Upper lobe of right lung (tissue), 1 donor: Measurements from ENCODE around the gene ARSG. TPM values are rescaled to one million over a fixed set of nuclear protein-coding genes. Genes with fewer than 3 reads are reported as not detected.
"Not testable (repeated sequence)": the region's sequence is repeated elsewhere in the genome, so short reads cannot be mapped to it uniquely, and the experiment has no call there.

Source experiments
- ATAC-seq: fragments of 200-7000 bp; cut with Tn5 transposase; one replicate; pipeline ENCODE4 v1.9.1; 2020; ENCODE audit warnings: mild to moderate bottlenecking, moderate library complexity
- DNase-seq: peaks from one replicate; pipeline ENCODE4 v3.0.0-alpha.2; 2020
- H3K27ac ChIP-seq: fragments of 200-600 bp; one replicate; pipeline ENCODE4 v1.8.0; 2022
- H3K27me3 ChIP-seq: fragments of 200-600 bp; one replicate; pipeline ENCODE4 v1.8.0; 2022; ENCODE audit warnings: mild to moderate bottlenecking
- H3K36me3 ChIP-seq: fragments of 200-600 bp; one replicate; pipeline ENCODE4 v1.8.0; 2022
- H3K4me1 ChIP-seq: fragments of 200-600 bp; one replicate; pipeline ENCODE4 v1.8.0; 2022
- H3K4me3 ChIP-seq: fragments of 200-600 bp; one replicate; pipeline ENCODE4 v1.8.0; 2022; ENCODE audit warnings: mild to moderate bottlenecking
- H3K9me3 ChIP-seq: fragments of 200-600 bp; one replicate; pipeline ENCODE4 v1.8.0; 2022
- CTCF ChIP-seq: fragments of 200-600 bp; IDR thresholded peaks from one replicate; pipeline ENCODE4 v1.8.0; 2022; ENCODE audit warnings: antibody characterized with exemption
- intact Hi-C: fragments of 100-400 bp; cut with DNase I; formaldehyde crosslinking; loops from one replicate; pipeline ENCODE4 v1.11.0; 2022
- total RNA-seq: library from RNA; stranded (reverse); fragmentation: NEBNext Ultra II Directional; extraction: Animal tissue kit (Norgen Biotek cat#: 25700); gene quantifications from one replicate; pipeline ENCODE4 v1.2.1, GENCODE V29; 2021
- donor health status: DM: no; HTN: yes; CAD: no; lungs with severe emphysema.

Gene ARSG
- total RNA-seq, 1 donor from 2014 or later, result 4.8 TPM

- H3K36me3 ChIP-seq, result no peaks in the 10 kb centered on the region
- no peak for TF ChIP-seq CTCF
- no peak overlapping the region for H3K27ac ChIP-seq
- H3K4me1 ChIP-seq, result no peaks in the 10 kb centered on the region
- H3K9me3 ChIP-seq, result peaks cover 4% of the 10 kb centered on the region
- no peaks in the 10 kb centered on the region for H3K27me3 ChIP-seq
- intact Hi-C loops, result no loop called here
- no peak overlapping the region for H3K4me3 ChIP-seq
- DNase-seq (no peak), ATAC-seq (no peak)
Observed at GRCh38 chr17:68326681-68327080, 35.4 kb downstream of the ARSG start.

- peaks cover 10% of the 10 kb centered on the region for H3K9me3 ChIP-seq
- no peak overlapping the region for H3K4me3 ChIP-seq
- no peaks in the 10 kb centered on the region for H3K27me3 ChIP-seq
- intact Hi-C loops, result no loop called here
- no peaks in the 10 kb centered on the region for H3K36me3 ChIP-seq
- H3K27ac ChIP-seq, result no peak overlapping the region
- ATAC-seq (no peak), DNase-seq (no peak)
- no peak for TF ChIP-seq CTCF
- H3K4me1 ChIP-seq, result no peaks in the 10 kb centered on the region
Observed at GRCh38 chr17:68327823-68328557, 36.7 kb downstream of the ARSG start.

GRCh38 chr17:68328676-68329075 lies 37.4 kb downstream of the ARSG start:
- no peak overlapping the region for H3K27ac ChIP-seq
- no peak overlapping the region for H3K4me3 ChIP-seq
- H3K4me1 ChIP-seq, result no peaks in the 10 kb centered on the region
- no peaks in the 10 kb centered on the region for H3K27me3 ChIP-seq
- peaks cover 10% of the 10 kb centered on the region for H3K9me3 ChIP-seq
- no peak for TF ChIP-seq CTCF
- H3K36me3 ChIP-seq, result no peaks in the 10 kb centered on the region
- ATAC-seq, result no peak
- intact Hi-C loops, result no loop called here
- no peak for DNase-seq

GRCh38 chr17:68329331-68329730 lies 38.0 kb downstream of the ARSG start:
- no peak overlapping the region for H3K4me3 ChIP-seq
- TF ChIP-seq CTCF, result no peak
- intact Hi-C loops, result no loop called here
- H3K27me3 ChIP-seq, result no peaks in the 10 kb centered on the region
- ATAC-seq (no peak), DNase-seq (no peak)
- H3K27ac ChIP-seq, result no peak overlapping the region
- H3K36me3 ChIP-seq, result no peaks in the 10 kb centered on the region
- no peaks in the 10 kb centered on the region for H3K4me1 ChIP-seq
- peaks cover 10% of the 10 kb centered on the region for H3K9me3 ChIP-seq

- intact Hi-C loops, H3K36me3 ChIP-seq, H3K27ac ChIP-seq, ATAC-seq, H3K27me3 ChIP-seq, H3K4me1 ChIP-seq, H3K9me3 ChIP-seq, H3K4me3 ChIP-seq, DNase-seq: not testable (repeated sequence)
Observed at GRCh38 chr17:68331932-68332331, 40.6 kb downstream of the ARSG start.

- intact Hi-C loops, result no loop called here
- TF ChIP-seq CTCF, result no peak
- ATAC-seq, result no peak
- no peaks in the 10 kb centered on the region for H3K27me3 ChIP-seq
- peaks cover 10% of the 10 kb centered on the region for H3K9me3 ChIP-seq
- no peak for DNase-seq
- H3K27ac ChIP-seq, result no peak overlapping the region
- H3K36me3 ChIP-seq, result no peaks in the 10 kb centered on the region
- H3K4me1 ChIP-seq, result no peaks in the 10 kb centered on the region
- no peak overlapping the region for H3K4me3 ChIP-seq
Observed at GRCh38 chr17:68334393-68334792, 43.1 kb downstream of the ARSG start.
